NCI-H1092 treated with DMSO at 0.1 percent for 48 hours (cell line): ENCODE results near the gene SLC47A2.
A peak's percentile ranks its signal among the peaks of the same experiment; 100 is the strongest.

ENCODE experiments used
- DNase-seq: peaks from one replicate; lab custom pipeline; 2025; lab: John Stamatoyannopoulos, UW

The SLC47A2 gene

DNA sequence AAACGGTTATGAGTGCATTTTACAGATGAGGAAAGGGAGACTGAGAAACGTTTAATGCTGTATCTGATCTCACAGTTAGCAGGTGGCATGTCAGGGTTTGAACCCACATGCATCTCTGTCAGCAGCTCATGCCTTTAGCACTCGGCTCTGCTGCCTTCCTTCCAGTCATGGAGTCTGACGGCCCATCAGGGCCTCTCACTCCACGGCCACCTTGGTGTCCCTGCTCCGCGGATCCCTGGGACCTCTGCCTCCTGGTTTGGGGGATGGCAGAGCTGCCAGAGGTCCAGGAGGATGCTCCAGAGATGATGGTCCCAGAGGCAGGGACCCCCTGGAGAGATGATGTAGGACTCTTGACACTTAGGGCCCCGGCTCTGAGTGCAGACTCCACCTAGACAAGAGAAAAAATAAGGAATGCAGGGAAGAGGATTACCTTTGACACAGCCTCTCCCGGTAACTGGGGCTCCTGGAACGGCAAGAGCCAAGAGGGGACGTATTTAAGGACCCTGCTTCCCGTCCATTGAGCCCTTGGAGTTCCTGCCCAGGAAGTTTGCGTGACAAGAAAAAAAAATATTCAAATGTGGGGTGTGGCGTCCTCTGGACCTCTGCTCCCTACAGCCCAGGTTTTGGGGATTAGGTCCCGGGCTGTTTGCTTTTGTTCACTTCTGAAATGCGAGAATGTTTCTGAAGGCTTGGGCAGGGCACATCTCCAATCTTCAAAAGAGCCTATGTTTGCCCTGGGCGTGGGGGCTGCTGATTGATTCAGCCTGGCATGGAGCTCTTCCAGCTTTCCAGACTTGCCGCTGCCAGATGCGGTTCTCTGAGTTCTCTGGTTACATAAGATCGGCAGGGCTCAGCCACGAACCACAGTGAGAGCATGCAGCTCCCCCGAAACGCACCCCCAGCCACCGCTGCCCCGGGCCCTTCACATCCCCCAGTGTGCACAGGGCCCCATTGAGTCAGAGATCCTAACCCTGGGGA is 31.7 kb upstream of the SLC47A2 start, which contains the start of gene ALDH3A1:
Gene ALDH3A1 (minus strand): TSS at position 470 of the 978 bp plus-strand sequence. CDS start 3,169 bp downstream, outside the sequence.
- no peak for DNase-seq

DNA sequence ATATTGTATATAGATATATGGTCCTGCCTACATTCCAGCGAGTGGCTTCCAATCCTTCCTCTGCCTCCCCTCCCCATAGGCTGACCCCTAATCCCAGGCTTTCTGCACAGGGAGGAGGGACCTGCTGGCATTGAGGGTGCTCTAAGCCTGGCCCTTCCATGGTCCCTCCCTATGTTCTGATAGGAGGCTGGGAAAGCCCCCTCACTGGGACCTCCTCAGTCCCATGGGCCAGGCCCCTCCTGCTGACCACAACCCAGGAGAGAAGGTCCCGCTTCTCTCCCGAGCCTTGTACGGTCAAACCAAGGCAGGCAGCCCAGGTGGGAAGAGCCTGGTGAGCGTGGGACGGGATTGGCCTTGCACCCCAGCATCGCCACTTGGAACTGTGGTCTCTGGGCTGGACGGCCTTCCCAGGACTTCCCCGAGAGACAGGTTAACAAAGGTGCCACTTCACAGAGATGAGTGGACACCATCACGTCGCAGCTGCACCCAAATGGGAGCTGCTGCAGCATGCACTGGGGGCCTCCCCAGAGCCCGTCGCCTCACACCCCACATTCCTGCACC is 30.9 kb upstream of the SLC47A2 start:
- no peak for DNase-seq

DNA sequence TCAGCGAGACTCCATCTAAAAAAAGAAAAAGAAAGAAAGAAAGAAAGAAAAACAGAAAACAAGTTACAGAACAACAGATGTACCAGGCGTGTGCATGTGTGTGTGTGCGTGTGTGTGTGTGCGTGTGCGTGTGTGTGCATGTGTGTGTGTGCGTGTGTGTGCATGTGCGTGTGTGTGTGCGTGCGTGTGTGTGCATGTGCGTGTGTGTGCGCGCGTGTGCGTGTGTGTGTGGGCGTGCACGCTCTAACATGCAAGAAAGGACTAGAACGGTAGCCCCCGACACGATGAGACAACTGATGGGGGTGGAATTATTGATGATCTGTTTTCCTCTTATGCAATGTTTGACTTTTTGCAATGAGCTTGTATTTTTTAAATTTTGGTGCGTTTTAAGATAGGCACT is 30.1 kb upstream of the SLC47A2 start:
- DNase-seq, result no peak

DNA sequence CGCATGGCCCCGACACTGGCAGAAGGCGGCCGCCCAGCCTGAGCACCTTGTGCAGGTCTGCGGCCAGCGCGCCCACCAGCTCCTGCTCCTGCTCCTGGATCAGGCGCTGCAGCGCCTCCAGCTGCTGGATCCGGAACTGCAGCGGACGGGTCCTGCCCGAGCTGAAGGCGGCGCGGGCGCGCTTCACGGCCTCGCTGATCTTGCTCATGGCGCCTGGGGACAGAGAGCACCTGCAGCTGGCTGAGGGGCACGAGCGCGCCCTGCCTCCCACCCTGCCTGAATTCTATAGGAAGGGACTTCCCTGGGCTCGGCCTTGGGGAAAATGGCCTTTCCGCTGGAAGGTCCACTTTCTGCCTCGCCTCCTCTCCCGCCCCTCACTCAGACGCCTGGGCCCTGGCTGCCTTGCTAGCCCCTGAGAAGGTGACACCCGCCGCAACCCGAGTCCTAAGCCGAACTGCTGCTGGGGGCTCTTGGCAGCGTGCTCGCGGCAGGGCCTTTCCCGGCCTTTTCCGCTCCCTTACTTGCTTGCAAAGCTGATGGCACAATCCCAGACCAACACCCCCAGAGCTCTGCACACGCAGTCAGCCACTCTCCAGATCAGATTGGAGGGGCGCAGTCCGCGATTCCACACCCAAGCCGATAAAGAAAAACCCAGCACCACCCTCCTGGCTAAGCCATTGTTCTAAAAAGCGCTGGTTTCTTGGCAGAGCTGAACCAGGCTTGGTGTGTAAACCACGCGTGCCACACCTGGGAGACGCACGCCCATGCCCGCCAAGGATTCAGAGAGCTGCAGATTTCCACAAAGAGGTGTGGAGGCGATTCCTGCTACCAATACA is 28.8 kb upstream of the SLC47A2 start:
- peak; percentile 70 for DNase-seq

DNA sequence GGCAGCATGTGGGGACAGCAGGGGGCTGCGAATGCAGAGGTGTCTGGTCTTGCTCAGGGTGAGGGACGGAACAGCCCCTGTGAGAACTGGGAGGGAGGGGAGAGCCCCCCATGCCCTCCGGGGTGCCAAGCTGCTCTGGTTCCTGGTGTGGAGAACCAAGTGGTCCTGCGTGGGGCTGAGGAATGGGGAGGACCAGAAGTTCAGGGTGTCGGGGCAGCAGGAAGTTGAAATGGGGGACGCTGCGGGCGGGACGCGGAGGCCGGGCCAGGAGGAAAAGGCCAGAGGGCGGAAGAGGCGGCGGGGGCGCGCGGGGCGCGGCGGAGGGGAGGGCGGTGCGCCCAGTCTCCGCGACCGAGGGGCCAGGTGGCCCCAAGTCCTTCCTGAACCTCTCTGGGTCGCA is 28.1 kb upstream of the SLC47A2 start:
- DNase-seq, result peak; percentile 48

DNA sequence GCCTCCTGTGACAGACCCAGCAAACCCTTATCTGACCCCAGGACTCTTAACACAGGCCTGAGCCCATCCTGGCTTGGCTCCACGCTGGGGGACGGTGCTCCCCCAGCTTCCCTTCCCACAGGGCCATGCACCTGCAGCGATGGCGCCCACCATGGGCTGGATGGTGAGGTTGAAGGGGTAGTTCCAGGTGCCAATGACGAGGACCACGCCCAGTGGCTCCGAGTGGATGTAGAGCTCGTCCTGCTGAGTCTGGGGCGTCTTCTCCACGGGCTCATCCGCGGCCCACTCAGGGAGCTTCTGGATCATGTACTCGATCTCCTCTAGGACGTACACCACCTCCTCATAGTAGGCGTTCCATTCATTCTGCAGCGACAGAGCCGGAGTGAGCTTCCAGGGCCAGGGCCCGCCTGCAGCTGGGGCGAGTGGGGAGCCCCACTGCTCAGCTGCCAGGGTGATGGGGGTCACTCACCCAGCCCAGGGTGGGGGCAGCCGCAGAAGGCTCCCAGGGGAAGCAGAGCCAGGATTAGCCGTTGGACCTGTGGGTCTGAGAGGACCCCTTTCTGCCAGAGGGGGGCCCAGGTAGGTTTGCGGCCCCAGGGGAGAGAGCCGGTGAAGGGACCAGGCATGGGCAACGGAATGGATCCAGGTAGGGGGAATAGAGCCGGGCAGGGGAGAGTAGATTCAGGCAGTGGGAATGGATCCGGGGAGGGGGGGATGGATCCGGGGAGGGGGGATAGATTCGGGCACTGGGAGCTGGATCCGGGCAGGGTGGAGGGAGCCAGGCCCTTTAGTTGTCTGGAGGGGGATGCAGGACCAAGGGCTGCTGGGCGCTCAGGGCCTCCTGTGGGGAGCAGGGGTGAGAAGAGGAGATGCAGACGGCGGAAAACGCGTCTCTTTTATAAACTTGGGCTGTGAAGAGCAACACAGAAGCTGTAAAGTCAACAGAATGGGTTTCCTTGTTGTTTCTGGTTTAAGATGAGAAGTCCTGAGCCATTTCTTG is 27.0 kb upstream of the SLC47A2 start:
- no peak for DNase-seq

DNA sequence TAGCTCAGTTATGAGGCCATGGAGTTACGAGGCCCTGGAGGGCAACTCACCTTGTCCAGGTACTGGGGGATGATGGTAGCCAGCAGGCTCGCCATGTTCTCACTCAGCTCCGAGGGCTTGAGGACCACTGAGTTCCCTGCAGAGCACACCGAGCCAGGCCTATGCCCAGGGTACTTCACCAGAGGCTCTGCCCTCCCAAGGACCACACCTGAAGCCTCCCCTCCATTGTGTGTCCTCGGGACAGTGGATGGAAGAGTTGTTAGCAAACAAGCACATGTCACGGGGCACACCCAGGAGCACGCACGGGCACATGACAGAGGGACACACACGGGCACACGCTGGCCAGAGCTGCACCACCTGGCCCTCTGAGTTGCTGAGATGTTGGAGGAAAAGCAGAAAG is 26.1 kb upstream of the SLC47A2 start:
- no peak for DNase-seq

DNA sequence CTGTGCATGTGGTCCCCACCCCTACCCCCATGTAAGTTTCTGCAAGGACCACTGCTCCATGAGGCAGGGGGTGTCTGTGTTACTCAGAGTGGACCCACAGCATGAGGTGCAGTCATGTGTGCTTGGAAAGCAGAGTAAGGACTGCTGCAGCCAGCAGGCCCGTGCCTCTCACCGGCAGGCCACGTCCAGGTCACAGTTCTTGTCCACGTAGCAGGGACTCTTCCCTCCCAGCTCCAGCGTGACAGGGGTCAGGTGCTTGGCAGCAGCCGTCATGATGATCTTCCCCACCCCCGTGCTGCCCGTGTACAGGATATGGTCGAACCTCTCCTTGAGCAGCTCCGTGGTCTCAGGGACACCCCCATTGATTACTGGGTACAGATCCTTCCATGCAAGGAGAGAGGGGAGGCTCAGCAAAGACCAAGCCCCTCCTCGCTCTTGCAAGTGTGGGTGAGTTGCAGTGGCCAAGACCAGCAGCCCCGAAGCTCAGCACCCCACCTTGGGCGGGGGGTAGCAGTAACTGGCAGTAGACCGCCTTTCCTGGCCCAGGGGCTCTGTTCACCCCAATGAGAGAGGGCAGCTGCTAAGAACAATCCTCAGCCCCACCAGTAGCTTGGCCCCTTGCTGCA is 25.6 kb upstream of the SLC47A2 start:
- DNase-seq, result no peak

DNA sequence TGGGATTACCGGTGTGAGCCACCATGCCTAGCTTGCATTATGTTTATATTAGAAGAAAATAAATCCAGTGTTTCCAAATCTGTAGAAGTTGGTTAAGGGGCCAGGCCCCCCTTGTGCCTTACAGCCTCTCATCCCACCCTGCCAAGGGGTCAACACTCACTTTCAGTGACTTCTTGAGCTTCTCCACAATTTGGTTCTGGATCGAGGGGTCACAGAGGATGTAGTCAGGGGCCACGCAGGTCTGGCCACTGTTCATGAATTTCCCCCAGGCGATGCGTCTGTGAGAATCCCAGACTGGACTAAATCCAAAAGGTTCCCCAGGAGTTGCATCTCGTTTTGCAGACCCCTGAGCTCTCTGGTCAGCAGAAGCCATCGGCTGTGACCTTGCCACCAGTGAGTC is 24.5 kb upstream of the SLC47A2 start:
- no peak for DNase-seq

DNA sequence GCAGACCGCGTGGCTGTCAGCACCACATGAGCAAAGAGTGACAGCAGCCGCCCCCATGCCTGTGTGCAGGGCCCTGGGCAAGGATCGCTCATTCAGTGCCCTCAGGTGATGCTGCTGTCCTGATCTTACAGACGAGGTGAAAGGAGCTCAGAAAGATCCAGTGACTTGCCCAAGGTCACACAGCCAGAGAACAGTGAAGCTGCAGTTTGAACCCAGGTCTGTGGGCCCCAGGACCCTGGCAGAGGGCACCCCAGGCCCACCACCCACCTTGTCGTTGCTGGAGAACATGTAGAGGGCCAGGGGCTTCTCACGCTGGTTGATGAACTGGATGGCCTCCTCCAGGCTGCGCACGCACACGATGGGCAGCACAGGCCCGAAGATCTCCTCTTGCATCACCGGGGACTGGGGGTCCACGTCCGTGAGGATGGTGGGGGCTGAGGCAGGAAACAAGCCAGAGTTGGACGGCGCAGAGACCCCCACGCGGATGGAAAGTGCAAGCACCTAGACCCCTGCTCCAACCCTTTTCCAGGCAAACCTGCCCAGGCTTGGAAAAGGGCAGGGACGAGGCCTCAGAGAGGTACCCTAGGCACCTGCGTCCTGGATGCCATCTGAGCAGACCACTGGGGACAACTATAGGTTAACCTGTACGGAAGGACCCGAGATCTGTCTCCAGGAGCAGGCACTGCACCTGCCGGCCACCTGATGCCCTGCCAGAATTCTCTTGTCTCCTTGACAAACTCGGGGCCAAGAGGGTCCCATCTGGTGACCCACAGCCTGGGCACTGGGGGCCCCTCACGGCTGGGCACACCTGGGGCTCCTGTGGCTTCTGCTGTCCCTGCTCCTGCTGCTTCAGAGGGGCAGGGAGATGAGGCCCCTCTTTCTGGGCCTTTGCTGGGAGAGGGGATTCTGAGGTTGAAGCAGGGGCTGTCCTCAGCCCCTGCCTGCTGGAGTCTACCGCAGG is 23.1 kb upstream of the SLC47A2 start:
- no peak for DNase-seq

DNA sequence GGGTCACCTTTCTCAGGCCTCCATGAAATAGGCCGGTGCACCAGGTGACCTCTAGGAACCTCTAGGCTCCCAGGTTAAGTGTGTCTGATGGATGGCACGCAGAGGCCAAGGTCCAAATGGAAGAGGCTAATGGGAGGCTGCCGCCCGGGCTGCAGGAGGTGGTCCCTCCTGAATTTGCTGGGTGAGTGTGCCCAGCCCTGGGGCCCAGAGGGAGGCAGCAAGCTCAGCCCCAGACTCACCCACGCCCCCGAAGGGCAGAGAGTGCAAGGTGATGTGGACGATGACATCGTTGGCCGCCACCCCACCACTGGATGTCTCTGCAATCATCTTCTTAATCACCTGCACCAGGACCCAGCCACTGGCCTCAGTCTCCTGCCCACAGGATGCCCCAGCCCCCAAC is 22.4 kb upstream of the SLC47A2 start:
- no peak for DNase-seq

DNA sequence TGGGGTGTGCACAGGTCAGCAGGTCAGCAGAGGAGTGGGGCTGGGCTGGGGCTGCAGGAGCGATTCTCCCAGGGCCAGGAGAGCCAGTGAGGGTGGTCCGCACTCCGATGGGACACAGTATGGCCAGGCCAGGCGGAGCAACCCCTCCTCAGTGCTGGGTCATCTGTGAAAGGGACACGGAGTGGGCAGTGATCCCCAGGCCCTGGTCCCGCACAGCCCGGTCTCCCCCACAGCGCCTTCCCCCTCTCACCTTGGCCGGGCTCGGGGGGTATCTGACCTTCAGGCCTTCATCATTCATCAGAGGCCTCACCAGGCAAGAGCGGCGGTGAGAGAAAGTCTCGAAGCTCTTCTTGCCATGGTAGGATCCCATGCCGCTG is 21.7 kb upstream of the SLC47A2 start:
- DNase-seq, result no peak

DNA sequence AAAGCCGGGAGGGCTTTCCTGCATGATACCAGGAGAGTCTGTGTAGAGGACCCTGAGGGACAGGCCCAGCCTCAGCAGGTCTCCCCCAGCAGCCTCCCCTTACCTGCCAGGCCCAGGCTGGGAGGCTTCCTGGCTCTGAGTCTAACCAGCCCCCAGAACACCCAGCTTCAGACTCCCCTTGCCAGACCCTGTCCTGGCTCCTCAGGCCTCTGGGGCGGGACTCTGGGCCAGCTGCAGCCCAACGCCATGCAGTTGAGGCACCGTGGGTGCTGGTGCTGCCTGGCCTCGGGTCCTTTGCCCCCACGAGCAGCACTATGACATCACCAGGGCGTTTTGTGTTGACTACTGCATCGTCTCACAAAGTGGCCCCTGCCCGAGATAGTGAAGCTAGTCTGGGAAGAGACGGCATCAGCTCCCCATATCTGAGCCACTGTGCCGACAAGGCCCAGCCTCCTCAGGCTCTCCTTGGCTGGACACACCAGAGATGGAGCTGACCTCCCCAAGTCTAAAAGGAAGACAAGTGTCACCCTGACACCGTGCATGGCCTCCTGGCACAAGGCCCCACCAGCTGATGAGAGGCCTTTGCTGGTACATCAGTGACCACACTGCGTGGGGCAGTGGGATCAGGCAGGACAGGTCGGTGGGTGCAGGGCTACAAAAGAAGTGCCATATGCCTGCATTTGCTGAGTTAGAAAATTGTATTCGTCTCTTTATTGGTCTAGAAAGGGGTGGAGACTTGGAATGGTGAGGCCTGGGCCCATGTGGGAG is 21.1 kb upstream of the SLC47A2 start:
- DNase-seq, result no peak

DNA sequence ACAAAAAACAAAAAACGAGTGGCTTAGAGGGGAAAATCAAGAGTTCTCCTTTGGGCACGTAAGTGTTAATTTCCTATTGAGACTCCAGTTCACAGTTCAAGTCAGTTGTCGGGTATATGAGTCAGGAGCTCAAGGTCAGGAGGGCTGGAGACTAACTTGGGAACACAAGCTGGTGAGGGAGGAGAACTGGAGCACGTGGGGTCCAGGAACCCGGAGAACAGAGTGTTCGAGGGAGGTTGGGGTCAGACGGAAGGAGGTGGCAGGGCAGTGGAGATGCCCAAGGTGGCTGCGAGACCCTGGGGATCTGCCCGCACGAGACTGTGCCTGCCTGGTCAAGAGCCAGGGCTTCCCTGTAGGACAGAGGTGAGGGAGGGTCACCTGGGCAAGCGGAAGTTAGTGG is 19.7 kb upstream of the SLC47A2 start:
- DNase-seq, result no peak

DNA sequence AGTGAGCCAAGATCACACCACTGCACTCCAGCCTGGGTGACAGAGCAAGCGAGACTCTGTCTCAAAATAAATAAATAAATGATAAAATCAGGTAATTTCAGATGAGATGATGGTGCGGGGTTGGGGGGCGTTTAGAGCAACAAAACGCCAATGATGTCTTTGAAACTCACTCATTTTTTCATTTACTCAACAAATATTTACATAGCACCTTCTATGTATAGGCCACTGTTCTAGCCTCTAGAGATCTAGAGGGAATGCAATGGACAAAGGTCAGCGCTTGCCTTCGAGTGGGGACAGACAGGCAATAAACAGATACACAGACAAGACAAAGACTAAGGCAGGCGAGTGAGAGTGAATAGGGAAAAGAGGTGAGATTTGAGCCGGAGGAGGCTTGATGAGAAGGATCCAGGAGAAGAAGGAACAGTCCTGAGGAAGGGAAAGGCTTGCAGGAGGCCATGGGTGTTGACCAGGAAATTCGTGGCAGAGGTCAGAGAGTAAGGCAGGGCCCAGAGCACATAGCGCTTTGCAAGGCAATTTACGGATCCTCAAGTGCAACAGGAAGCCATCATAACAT is 17.7 kb upstream of the SLC47A2 start:
- DNase-seq, result no peak

DNA sequence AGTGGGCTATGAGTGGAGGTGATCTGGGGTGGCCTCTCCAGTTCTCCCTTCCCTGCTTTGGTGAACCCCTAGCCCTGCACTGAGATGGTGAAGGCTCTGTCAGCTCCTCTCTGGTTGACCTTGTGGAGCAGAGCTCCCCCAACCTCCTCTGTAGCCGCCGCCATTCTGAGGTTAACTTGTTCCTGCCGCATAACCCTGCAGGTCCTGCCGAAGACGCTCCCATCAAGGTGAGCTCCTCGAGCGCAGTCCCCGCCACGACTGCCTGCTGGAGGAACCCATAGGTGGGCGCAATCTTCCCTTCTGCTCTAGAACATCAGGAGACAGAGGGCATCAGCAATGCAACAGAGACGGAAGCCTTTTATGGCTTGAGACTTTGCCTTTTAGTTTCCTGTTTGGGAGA is 15.2 kb upstream of the SLC47A2 start:
- DNase-seq, result no peak

DNA sequence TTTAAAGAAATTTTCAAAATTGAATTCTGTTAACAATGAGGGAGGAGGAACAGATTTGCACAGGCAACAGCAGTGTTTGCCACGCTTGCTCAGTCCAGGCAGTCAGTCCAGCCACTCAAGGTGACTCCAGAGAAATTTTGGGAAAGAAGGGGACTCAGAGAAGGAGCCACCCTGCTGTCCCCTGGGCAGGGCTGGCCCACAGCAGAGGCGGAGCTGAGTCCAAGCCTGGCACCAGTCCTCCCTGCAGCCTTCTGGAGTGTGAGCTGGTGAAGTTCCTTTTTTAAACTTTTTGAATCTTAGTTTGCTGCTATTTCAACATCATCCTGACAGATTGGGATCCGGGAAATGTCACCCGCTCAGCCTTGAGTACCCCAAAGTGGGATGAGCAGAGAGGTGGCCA is 14.5 kb upstream of the SLC47A2 start:
- no peak for DNase-seq

DNA sequence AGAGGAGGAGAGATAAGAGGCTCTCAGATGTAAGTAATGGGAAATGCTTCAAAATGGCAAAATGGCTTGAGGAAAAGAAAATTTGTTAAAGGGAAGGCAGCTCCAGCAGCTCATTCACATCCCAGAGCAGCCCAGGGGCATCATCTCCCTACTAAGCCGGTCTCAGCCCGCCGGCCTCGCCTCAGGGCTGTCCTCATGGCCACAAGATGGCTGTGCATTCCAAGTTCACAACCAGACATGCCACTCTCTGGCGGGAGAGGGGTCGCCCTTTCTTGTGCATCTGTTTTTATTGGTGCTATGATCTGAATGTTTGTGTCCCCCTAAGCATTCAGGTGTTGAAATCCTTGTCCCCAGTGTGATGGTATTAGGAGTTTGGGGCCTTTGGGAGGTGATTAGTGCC is 13.5 kb upstream of the SLC47A2 start:
- DNase-seq, result no peak

DNA sequence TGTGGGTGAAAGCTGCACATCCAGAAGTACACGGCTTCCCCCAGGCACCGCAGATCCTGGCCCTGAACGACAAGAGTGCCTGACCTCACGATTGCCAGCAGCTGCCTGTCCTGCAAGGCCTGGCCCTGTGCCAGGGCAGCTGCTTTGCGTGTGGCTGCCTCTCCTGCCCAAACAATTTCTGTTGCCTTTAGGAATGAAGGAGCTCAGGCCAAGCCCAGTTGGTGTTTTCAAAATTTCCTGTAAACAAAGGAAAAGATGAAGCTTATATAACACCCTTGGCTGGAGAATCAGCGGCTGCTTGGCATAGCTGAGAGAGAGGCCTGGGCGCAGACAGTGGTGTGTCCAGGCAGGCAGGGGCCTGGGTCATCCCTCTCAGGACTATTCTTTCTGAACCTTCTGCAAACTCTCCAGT is 11.7 kb upstream of the SLC47A2 start:
- peak; percentile 46 for DNase-seq
